GM23338 (cell line): ENCODE results near the gene VWDE. TPM values are rescaled to one million over a fixed set of nuclear protein-coding genes. Genes with fewer than 3 reads are reported as not detected.

Experiments
- ATAC-seq: fragments of 200-7000 bp; cut with Tn5 transposase; 3 replicates; pipeline ENCODE4 v1.9.1; 2020
- DNase-seq: peaks from one replicate; pipeline ENCODE4 v3.0.0-alpha.2; 2015; ENCODE audit warnings: low spot score
- H2AFZ ChIP-seq: fragments of 200-600 bp; sonication (generic); 2 replicates; pipeline ENCODE4 v1.8.0; 2016; ENCODE audit warnings: antibody characterized with exemption, mild to moderate bottlenecking, moderate library complexity
- H3F3A ChIP-seq: fragments of 200-600 bp; sonication (generic); replicated peaks from 2 replicates; pipeline ENCODE4 v1.8.0; 2017; ENCODE audit warnings: antibody characterized with exemption, mixed run types, low read depth
- H3K27ac ChIP-seq: fragments of 200-600 bp; sonication (generic); 2 replicates; pipeline ENCODE4 v1.6.1; 2016; ENCODE audit warnings: low read depth
- H3K27me3 ChIP-seq: fragments of 200-600 bp; sonication (generic); 2 replicates; pipeline ENCODE4 v1.8.0; 2016; ENCODE audit warnings: mild to moderate bottlenecking, mixed run types, moderate library complexity; ENCODE audit not compliant: insufficient read depth
- H3K36me3 ChIP-seq: fragments of 200-600 bp; sonication (generic); 2 replicates; pipeline ENCODE4 v1.8.0; 2016; ENCODE audit warnings: mild to moderate bottlenecking; ENCODE audit not compliant: insufficient read depth
- H3K4me1 ChIP-seq: fragments of 200-600 bp; sonication (generic); 2 replicates; pipeline ENCODE4 v1.8.0; 2016; ENCODE audit warnings: mild to moderate bottlenecking, moderate library complexity; ENCODE audit not compliant: insufficient read depth
- H3K4me2 ChIP-seq: fragments of 200-600 bp; sonication (generic); 2 replicates; pipeline ENCODE4 v1.7.1; 2017; ENCODE audit warnings: mixed run types
- H3K4me3 ChIP-seq: fragments of 200-600 bp; sonication (generic); 2 replicates; pipeline ENCODE4 v1.6.1; 2016; ENCODE audit warnings: mixed run types
- H3K79me2 ChIP-seq: fragments of 200-600 bp; sonication (generic); replicated peaks from 2 replicates; pipeline ENCODE4 v1.8.0; 2017; ENCODE audit warnings: mild to moderate bottlenecking; ENCODE audit not compliant: insufficient read depth
- H3K9me2 ChIP-seq: fragments of 200-600 bp; sonication (generic); 2 replicates; pipeline ENCODE4 v1.8.0; 2017; ENCODE audit not compliant: insufficient read depth
- H4K20me1 ChIP-seq: fragments of 200-600 bp; sonication (generic); replicated peaks from 2 replicates; pipeline ENCODE4 v1.8.0; 2017; ENCODE audit warnings: mild to moderate bottlenecking; ENCODE audit not compliant: insufficient read depth
- H3K27ac Mint-ChIP-seq: 2 replicates; pipeline ENCODE4 v1.8.0; 2020; ENCODE audit warnings: inconsistent platforms, mild to moderate bottlenecking, moderate library complexity, mixed read lengths
- H3K27me3 Mint-ChIP-seq: 3 replicates; pipeline ENCODE4 v1.8.0; 2022; ENCODE audit warnings: low read depth, mild to moderate bottlenecking, moderate library complexity, mixed read lengths, inconsistent platforms; ENCODE audit not compliant: insufficient read depth, poor library complexity
- H3K36me3 Mint-ChIP-seq: 3 replicates; pipeline ENCODE4 v1.8.0; 2021; ENCODE audit warnings: low read depth, mild to moderate bottlenecking, inconsistent platforms, moderate library complexity, mixed read lengths
- H3K4me1 Mint-ChIP-seq: 3 replicates; pipeline ENCODE4 v1.8.0; 2020; ENCODE audit warnings: mild to moderate bottlenecking, inconsistent platforms, mixed read lengths
- H3K4me3 Mint-ChIP-seq: 3 replicates; pipeline ENCODE4 v1.8.0; 2021; ENCODE audit warnings: moderate library complexity, mild to moderate bottlenecking, inconsistent platforms, mixed read lengths
- H3K9me3 Mint-ChIP-seq: 3 replicates; pipeline ENCODE4 v1.8.0; 2020; ENCODE audit warnings: moderate library complexity, mild to moderate bottlenecking, inconsistent platforms, mixed read lengths
- CREB1 ChIP-seq: fragments of 250-450 bp; sonication (Bioruptor Pico); IDR thresholded peaks from 2 replicates; pipeline ENCODE4 v1.5.0; 2020; ENCODE audit warnings: low read depth, mild to moderate bottlenecking, moderate library complexity
- CTCF ChIP-seq, 2 experiments: fragments of 200-600 bp in 1 of 2; sonication (generic) in 1 of 2; conservative IDR thresholded peaks; 2 replicates each; pipeline versions ENCODE4 v1.5.1 to v1.6.1; 2016 to 2017; ENCODE audit warnings: antibody characterized with exemption in 2 of 2, low read depth in 2 of 2, mild to moderate bottlenecking in 2 of 2, moderate library complexity in 1 of 2
- EZH2 ChIP-seq: fragments of 200-600 bp; sonication (generic); IDR thresholded peaks from one replicate; pipeline ENCODE4 v1.8.0; 2017; ENCODE audit warnings: antibody characterized with exemption, mild to moderate bottlenecking, low read depth; ENCODE audit not compliant: unreplicated experiment
- EZH2phosphoT487 ChIP-seq: fragments of 200-600 bp; sonication (generic); IDR thresholded peaks from one replicate; pipeline ENCODE4 v1.8.1; 2018; ENCODE audit warnings: antibody characterized with exemption; ENCODE audit not compliant: unreplicated experiment
- JUNB ChIP-seq: IDR thresholded peaks from one replicate; pipeline ENCODE4 v1.6.1; 2016; ENCODE audit warnings: antibody characterized with exemption; ENCODE audit not compliant: unreplicated experiment
- NANOG ChIP-seq: IDR thresholded peaks from 2 replicates; pipeline ENCODE4 v1.6.1; 2016; ENCODE audit warnings: antibody characterized with exemption, borderline replicate concordance
- POLR2AphosphoS5 ChIP-seq: IDR thresholded peaks from 2 replicates; pipeline ENCODE4 v1.6.1; 2016; ENCODE audit warnings: antibody characterized with exemption, low read depth
- REST ChIP-seq: IDR thresholded peaks from one replicate; pipeline ENCODE4 v1.6.1; 2018; ENCODE audit warnings: antibody characterized with exemption; ENCODE audit not compliant: unreplicated experiment
- STAT1 ChIP-seq: IDR thresholded peaks from one replicate; pipeline ENCODE4 v1.6.1; 2016; ENCODE audit warnings: antibody characterized with exemption; ENCODE audit not compliant: unreplicated experiment
- ZNF114 ChIP-seq: fragments of 250-450 bp; sonication (Bioruptor Pico); IDR thresholded peaks from 2 replicates; pipeline ENCODE4 v1.5.0; 2020; ENCODE audit warnings: mild to moderate bottlenecking, moderate library complexity
- ZNF331 ChIP-seq: fragments of 250-450 bp; sonication (Bioruptor Pico); IDR thresholded peaks from 2 replicates; pipeline ENCODE4 v1.5.0; 2020; ENCODE audit warnings: low read depth, mild to moderate bottlenecking, moderate library complexity
- polyA plus RNA-seq: library from polyadenylated mRNA; unstranded; fragments of >200 nt; fragmentation: Nextera tagmentation; extraction: Ambion mirVana; gene quantifications from 2 replicates; pipeline ENCODE4 v1.2.1, GENCODE V29; 2016
- total RNA-seq: library from RNA; depleted of rRNA; stranded (reverse); fragments of >200 nt; shearing (Covaris generic); gene quantifications from 2 replicates; pipeline ENCODE4 v1.2.3, GENCODE V29; 2014
- TF ChIP-seq, protein P1 (sequence below): fragments of 250-450 bp; sonication (Bioruptor Pico); IDR thresholded peaks from 2 replicates; pipeline ENCODE4 v1.5.0; 2020; ENCODE audit warnings: mild to moderate bottlenecking, moderate library complexity
- TF ChIP-seq, protein P2 (sequence below): IDR thresholded peaks from 2 replicates; pipeline ENCODE4 v1.6.1; 2016; ENCODE audit warnings: antibody characterized with exemption

The VWDE gene
- total and polyA plus RNA-seq, 2 experiments from 2014 or later: 24.6 to 45.5 TPM

- Histone ChIP-seq H3K79me2 (peaks cover 100% of the 10 kb centered on the region), H4K20me1 (peaks cover 9% of the 10 kb centered on the region; the same call in 1 of the 2 replicates), H3K27me3 (no peaks in the 10 kb centered on the region), H3K4me1 (peaks cover 41% of the 10 kb centered on the region), H3K9me2 (peaks cover 3% of the 10 kb centered on the region; the same call in 1 of the 2 replicates), H3K36me3 (0 out of 2 replicates have a peak, but pooled peaks cover 7% of the 10 kb centered on the region), H3F3A (no peaks in the 10 kb centered on the region), H2AFZ (no peak overlapping the region), H3K27ac (no peak overlapping the region), H3K4me3 (no peak overlapping the region), H3K4me2 (no peak overlapping the region)
- H3K27me3 Mint-ChIP-seq: no peaks in the 10 kb centered on the region
- no peak overlapping the region for H3K4me3 Mint-ChIP-seq
- DNase-seq (no peak), ATAC-seq (no peak)
- peaks cover 24% of the 10 kb centered on the region for H3K36me3 Mint-ChIP-seq
- peaks cover 19% of the 10 kb centered on the region for H3K9me3 Mint-ChIP-seq
- no peak overlapping the region for H3K27ac Mint-ChIP-seq
- TF ChIP-seq, protein P1, sequence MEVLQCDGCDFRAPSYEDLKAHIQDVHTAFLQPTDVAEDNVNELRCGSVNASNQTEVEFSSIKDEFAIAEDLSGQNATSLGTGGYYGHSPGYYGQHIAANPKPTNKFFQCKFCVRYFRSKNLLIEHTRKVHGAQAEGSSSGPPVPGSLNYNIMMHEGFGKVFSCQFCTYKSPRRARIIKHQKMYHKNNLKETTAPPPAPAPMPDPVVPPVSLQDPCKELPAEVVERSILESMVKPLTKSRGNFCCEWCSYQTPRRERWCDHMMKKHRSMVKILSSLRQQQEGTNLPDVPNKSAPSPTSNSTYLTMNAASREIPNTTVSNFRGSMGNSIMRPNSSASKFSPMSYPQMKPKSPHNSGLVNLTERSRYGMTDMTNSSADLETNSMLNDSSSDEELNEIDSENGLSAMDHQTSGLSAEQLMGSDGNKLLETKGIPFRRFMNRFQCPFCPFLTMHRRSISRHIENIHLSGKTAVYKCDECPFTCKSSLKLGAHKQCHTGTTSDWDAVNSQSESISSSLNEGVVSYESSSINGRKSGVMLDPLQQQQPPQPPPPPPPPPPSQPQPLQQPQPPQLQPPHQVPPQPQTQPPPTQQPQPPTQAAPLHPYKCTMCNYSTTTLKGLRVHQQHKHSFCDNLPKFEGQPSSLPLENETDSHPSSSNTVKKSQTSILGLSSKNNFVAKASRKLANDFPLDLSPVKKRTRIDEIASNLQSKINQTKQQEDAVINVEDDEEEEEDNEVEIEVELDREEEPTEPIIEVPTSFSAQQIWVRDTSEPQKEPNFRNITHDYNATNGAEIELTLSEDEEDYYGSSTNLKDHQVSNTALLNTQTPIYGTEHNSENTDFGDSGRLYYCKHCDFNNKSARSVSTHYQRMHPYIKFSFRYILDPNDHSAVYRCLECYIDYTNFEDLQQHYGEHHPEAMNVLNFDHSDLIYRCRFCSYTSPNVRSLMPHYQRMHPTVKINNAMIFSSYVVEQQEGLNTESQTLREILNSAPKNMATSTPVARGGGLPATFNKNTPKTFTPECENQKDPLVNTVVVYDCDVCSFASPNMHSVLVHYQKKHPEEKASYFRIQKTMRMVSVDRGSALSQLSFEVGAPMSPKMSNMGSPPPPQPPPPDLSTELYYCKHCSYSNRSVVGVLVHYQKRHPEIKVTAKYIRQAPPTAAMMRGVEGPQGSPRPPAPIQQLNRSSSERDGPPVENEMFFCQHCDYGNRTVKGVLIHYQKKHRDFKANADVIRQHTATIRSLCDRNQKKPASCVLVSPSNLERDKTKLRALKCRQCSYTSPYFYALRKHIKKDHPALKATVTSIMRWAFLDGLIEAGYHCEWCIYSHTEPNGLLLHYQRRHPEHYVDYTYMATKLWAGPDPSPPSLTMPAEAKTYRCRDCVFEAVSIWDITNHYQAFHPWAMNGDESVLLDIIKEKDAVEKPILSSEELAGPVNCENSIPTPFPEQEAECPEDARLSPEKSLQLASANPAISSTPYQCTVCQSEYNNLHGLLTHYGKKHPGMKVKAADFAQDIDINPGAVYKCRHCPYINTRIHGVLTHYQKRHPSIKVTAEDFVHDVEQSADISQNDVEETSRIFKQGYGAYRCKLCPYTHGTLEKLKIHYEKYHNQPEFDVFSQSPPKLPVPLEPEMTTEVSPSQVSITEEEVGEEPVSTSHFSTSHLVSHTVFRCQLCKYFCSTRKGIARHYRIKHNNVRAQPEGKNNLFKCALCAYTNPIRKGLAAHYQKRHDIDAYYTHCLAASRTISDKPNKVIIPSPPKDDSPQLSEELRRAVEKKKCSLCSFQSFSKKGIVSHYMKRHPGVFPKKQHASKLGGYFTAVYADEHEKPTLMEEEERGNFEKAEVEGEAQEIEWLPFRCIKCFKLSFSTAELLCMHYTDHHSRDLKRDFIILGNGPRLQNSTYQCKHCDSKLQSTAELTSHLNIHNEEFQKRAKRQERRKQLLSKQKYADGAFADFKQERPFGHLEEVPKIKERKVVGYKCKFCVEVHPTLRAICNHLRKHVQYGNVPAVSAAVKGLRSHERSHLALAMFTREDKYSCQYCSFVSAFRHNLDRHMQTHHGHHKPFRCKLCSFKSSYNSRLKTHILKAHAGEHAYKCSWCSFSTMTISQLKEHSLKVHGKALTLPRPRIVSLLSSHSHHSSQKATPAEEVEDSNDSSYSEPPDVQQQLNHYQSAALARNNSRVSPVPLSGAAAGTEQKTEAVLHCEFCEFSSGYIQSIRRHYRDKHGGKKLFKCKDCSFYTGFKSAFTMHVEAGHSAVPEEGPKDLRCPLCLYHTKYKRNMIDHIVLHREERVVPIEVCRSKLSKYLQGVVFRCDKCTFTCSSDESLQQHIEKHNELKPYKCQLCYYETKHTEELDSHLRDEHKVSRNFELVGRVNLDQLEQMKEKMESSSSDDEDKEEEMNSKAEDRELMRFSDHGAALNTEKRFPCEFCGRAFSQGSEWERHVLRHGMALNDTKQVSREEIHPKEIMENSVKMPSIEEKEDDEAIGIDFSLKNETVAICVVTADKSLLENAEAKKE (CRISPR knock-in tag): no peak
- TF ChIP-seq ZNF331 (CRISPR knock-in tag) (no peak), REST (no peak), ZNF114 (CRISPR knock-in tag) (no peak), STAT1 (no peak), POLR2AphosphoS5 (no peak), CREB1 (CRISPR knock-in tag) (no peak), EZH2 (no peak), JUNB (no peak), NANOG (no peak), EZH2phosphoT487 (no peak), CTCF (conservative IDR thresholded peaks at IDR 0.05; ENCODE audit: low read depth in 2 of 2) (no peak)
- TF ChIP-seq, protein P2, sequence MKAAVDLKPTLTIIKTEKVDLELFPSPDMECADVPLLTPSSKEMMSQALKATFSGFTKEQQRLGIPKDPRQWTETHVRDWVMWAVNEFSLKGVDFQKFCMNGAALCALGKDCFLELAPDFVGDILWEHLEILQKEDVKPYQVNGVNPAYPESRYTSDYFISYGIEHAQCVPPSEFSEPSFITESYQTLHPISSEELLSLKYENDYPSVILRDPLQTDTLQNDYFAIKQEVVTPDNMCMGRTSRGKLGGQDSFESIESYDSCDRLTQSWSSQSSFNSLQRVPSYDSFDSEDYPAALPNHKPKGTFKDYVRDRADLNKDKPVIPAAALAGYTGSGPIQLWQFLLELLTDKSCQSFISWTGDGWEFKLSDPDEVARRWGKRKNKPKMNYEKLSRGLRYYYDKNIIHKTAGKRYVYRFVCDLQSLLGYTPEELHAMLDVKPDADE: no peak
- peaks cover 44% of the 10 kb centered on the region for H3K4me1 Mint-ChIP-seq
Measured at GRCh38 chr7:12397671-12398070, 6.0 kb downstream of the VWDE start.
